KMS-11 (cell line): Measurements from ENCODE around the gene IL15.

ENCODE experiments used
- H2AFZ ChIP-seq: fragments of 200-600 bp; sonication (generic); 2 replicates; pipeline ENCODE4 v1.6.1; 2016; ENCODE audit warnings: antibody characterized with exemption, mixed run types, low read depth
- H3K27ac ChIP-seq: fragments of 200-600 bp; sonication (generic); 2 replicates; pipeline ENCODE4 v1.6.1; 2016; ENCODE audit warnings: mild to moderate bottlenecking, mixed run types
- H3K27me3 ChIP-seq: fragments of 200-600 bp; sonication (generic); 2 replicates; pipeline ENCODE4 v1.6.1; 2017; ENCODE audit warnings: mild to moderate bottlenecking, low read depth, mixed run types, moderate library complexity; ENCODE audit not compliant: insufficient read depth
- H3K36me3 ChIP-seq: fragments of 200-600 bp; sonication (generic); 2 replicates; pipeline ENCODE4 v1.6.1; 2017; ENCODE audit warnings: mild to moderate bottlenecking, mixed run types; ENCODE audit not compliant: insufficient read depth
- H3K4me1 ChIP-seq: fragments of 200-600 bp; sonication (generic); 2 replicates; pipeline ENCODE4 v1.6.1; 2016; ENCODE audit warnings: mild to moderate bottlenecking, low read depth, mixed run types; ENCODE audit not compliant: poor library complexity, severe bottlenecking
- H3K4me2 ChIP-seq: fragments of 200-600 bp; sonication (generic); 2 replicates; pipeline ENCODE4 v1.7.0; 2016; ENCODE audit warnings: mild to moderate bottlenecking, mixed run types
- H3K4me3 ChIP-seq: fragments of 200-600 bp; sonication (generic); IDR thresholded peaks from 2 replicates; pipeline ENCODE4 v1.6.1; 2017; ENCODE audit warnings: low read depth, low read length, mixed read lengths; ENCODE audit not compliant: insufficient read depth
- H3K79me2 ChIP-seq: fragments of 200-600 bp; sonication (generic); 2 replicates; pipeline ENCODE4 v1.6.1; 2016; ENCODE audit warnings: low read depth, mixed run types; ENCODE audit not compliant: insufficient read depth
- H3K9ac ChIP-seq: fragments of 200-600 bp; sonication (generic); 2 replicates; pipeline ENCODE4 v1.6.1; 2016; ENCODE audit warnings: mild to moderate bottlenecking, mixed run types
- H4K20me1 ChIP-seq: fragments of 200-600 bp; sonication (generic); 2 replicates; pipeline ENCODE4 v1.6.1; 2016; ENCODE audit warnings: mild to moderate bottlenecking, mixed run types; ENCODE audit not compliant: insufficient read depth
- CTCF ChIP-seq: fragments of 200-600 bp; sonication (generic); conservative IDR thresholded peaks from 2 replicates; pipeline ENCODE4 v1.6.1; 2017; ENCODE audit warnings: low read depth, mild to moderate bottlenecking, antibody characterized with exemption, low read length, moderate library complexity, mixed read lengths

IL15 gene

GRCh38 chr4:141642063-141642462 is 5.7 kb downstream of the IL15 start:
- Histone ChIP-seq H3K27ac (no peak overlapping the region), H3K4me3 (no peak overlapping the region), H3K36me3 (no peaks in the 10 kb centered on the region), H3K79me2 (no peaks in the 10 kb centered on the region), H3K9ac (no peak overlapping the region), H3K4me2 (no peak overlapping the region), H2AFZ (no peak overlapping the region), H3K27me3 (no peaks in the 10 kb centered on the region), H4K20me1 (no peaks in the 10 kb centered on the region), H3K4me1 (peaks cover 13% of the 10 kb centered on the region)
- no peak for TF ChIP-seq CTCF

GRCh38 chr4:141642711-141643110 is 6.3 kb downstream of the IL15 start:
- Histone ChIP-seq H3K4me1 (peaks cover 7% of the 10 kb centered on the region), H3K36me3 (no peaks in the 10 kb centered on the region), H3K27ac (no peak overlapping the region), H2AFZ (no peak overlapping the region), H3K9ac (no peak overlapping the region), H3K4me2 (no peak overlapping the region), H3K79me2 (no peaks in the 10 kb centered on the region), H3K4me3 (no peak overlapping the region), H3K27me3 (no peaks in the 10 kb centered on the region), H4K20me1 (no peaks in the 10 kb centered on the region)
- TF ChIP-seq CTCF, result no peak

GRCh38 chr4:141643557-141643956 is 7.2 kb downstream of the IL15 start:
- H3K4me1 ChIP-seq, result no peaks in the 10 kb centered on the region
- no peak overlapping the region for H3K9ac ChIP-seq
- no peaks in the 10 kb centered on the region for H4K20me1 ChIP-seq
- H3K36me3 ChIP-seq, result no peaks in the 10 kb centered on the region
- TF ChIP-seq CTCF, result no peak
- H3K79me2 ChIP-seq, result no peaks in the 10 kb centered on the region
- H2AFZ ChIP-seq, result no peak overlapping the region
- H3K4me3 ChIP-seq, result no peak overlapping the region
- no peak overlapping the region for H3K4me2 ChIP-seq
- H3K27me3 ChIP-seq, result no peaks in the 10 kb centered on the region
- no peak overlapping the region for H3K27ac ChIP-seq

GRCh38 chr4:141645611-141646340 is 9.4 kb downstream of the IL15 start:
- Histone ChIP-seq H3K79me2 (no peaks in the 10 kb centered on the region), H3K27ac (no peak overlapping the region), H3K4me1 (no peaks in the 10 kb centered on the region), H3K4me2 (no peak overlapping the region), H2AFZ (no peak overlapping the region), H4K20me1 (no peaks in the 10 kb centered on the region), H3K27me3 (no peaks in the 10 kb centered on the region), H3K4me3 (no peak overlapping the region), H3K36me3 (no peaks in the 10 kb centered on the region), H3K9ac (no peak overlapping the region)
- TF ChIP-seq CTCF, result no peak
